ENCODE data around the gene NDUFS7. TPM values are rescaled to one million over a fixed set of nuclear protein-coding genes. Genes with fewer than 3 reads are reported as not detected.
A peak's percentile ranks its signal among the peaks of the same experiment; 100 is the strongest.

NDUFS7 gene
- total and polyA plus RNA-seq, 9 of the 15 experiments (the other 6 are each of a cell fraction or from before 2014, with no cell fraction given), result 6.0 to 271 (median 60.6) TPM

DNA sequence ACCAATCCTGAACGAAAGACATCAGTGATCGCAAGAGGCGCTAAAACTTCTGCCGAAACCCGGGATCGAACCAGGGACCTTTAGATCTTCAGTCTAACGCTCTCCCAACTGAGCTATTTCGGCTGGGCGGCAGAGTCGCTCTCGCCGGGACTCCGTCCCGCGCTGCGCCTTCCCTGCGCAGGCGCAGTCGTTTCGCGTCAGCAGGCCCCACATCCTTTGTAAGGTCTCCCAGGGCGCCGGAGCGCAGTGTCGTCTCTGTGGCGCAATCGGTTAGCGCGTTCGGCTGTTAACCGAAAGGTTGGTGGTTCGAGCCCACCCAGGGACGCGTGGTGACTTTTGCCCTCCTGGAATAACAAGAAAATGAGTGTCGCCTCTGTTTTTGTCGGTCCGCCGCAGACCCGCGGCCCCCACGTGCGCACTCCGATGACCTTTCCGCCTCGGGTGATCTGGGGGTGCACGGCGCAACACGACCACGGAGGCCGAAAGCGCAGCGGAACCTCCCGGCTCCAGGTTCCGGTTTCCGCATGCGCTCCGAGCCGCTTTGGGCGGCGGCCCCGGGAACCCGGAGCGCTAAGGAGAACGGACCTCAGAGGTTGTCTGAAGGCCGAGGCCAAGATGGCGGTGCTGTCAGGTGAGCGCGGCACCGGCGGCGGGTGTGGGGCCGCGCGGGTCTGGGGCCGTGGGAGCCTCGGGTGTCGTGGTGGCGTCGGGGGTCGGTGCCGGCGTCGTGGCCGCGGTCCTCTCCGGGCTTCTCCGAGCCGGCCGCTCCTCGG is at the start of gene NDUFS7 (continued):
- TF ChIP-seq ZNF780A (CRISPR knock-in tag; IDR thresholded peaks at IDR 0.05) (no peak), SP2 (IDR thresholded peaks at IDR 0.05; ENCODE audit: extremely low read depth, low read depth, low read length, poor library complexity, severe bottlenecking) (no peak), ATF1 (CRISPR knock-in tag; IDR thresholded peaks at IDR 0.05) (peak; percentile 46), ATF1 (tag; IDR thresholded peaks at IDR 0.05) (peak; percentile 94), ZNF24 (IDR thresholded peaks at IDR 0.05) (peak; percentile 82), SRSF3 (IDR thresholded peaks at IDR 0.05; ENCODE audit: insufficient read depth, low read length) (no peak), BMI1 (IDR thresholded peaks at IDR 0.05; ENCODE audit: low read length) (no peak), BDP1 (IDR thresholded peaks at IDR 0.05; ENCODE audit: insufficient read depth, insufficient read length) (peak; percentile 94), SMAD1 (IDR thresholded peaks at IDR 0.05; ENCODE audit: low read depth, low read length, partially characterized antibody) (peak; percentile 64), FOXJ3 (CRISPR knock-in tag; IDR thresholded peaks at IDR 0.05) (no peak), SMAD3 (CRISPR knock-in tag; conservative IDR thresholded peaks at IDR 0.05) (peak; percentile 57; the same call in 1 of the 2 replicates), MEF2A (IDR thresholded peaks at IDR 0.05; ENCODE audit: control insufficient read depth, low read depth, low read length) (peak; percentile 73)
- TF ChIP-seq, protein P1, sequence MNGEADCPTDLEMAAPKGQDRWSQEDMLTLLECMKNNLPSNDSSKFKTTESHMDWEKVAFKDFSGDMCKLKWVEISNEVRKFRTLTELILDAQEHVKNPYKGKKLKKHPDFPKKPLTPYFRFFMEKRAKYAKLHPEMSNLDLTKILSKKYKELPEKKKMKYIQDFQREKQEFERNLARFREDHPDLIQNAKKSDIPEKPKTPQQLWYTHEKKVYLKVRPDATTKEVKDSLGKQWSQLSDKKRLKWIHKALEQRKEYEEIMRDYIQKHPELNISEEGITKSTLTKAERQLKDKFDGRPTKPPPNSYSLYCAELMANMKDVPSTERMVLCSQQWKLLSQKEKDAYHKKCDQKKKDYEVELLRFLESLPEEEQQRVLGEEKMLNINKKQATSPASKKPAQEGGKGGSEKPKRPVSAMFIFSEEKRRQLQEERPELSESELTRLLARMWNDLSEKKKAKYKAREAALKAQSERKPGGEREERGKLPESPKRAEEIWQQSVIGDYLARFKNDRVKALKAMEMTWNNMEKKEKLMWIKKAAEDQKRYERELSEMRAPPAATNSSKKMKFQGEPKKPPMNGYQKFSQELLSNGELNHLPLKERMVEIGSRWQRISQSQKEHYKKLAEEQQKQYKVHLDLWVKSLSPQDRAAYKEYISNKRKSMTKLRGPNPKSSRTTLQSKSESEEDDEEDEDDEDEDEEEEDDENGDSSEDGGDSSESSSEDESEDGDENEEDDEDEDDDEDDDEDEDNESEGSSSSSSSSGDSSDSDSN (IDR thresholded peaks at IDR 0.05; ENCODE audit: borderline replicate concordance in 1 of 2, low read depth in 2 of 2, low read length in 2 of 2), result peak in 1 of 2 experiments; percentile 70; a peak in 2 of 4 replicates
- TF ChIP-seq, protein P2, sequence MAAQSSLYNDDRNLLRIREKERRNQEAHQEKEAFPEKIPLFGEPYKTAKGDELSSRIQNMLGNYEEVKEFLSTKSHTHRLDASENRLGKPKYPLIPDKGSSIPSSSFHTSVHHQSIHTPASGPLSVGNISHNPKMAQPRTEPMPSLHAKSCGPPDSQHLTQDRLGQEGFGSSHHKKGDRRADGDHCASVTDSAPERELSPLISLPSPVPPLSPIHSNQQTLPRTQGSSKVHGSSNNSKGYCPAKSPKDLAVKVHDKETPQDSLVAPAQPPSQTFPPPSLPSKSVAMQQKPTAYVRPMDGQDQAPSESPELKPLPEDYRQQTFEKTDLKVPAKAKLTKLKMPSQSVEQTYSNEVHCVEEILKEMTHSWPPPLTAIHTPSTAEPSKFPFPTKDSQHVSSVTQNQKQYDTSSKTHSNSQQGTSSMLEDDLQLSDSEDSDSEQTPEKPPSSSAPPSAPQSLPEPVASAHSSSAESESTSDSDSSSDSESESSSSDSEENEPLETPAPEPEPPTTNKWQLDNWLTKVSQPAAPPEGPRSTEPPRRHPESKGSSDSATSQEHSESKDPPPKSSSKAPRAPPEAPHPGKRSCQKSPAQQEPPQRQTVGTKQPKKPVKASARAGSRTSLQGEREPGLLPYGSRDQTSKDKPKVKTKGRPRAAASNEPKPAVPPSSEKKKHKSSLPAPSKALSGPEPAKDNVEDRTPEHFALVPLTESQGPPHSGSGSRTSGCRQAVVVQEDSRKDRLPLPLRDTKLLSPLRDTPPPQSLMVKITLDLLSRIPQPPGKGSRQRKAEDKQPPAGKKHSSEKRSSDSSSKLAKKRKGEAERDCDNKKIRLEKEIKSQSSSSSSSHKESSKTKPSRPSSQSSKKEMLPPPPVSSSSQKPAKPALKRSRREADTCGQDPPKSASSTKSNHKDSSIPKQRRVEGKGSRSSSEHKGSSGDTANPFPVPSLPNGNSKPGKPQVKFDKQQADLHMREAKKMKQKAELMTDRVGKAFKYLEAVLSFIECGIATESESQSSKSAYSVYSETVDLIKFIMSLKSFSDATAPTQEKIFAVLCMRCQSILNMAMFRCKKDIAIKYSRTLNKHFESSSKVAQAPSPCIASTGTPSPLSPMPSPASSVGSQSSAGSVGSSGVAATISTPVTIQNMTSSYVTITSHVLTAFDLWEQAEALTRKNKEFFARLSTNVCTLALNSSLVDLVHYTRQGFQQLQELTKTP (IDR thresholded peaks at IDR 0.05; ENCODE audit: low read depth in 1 of 2, partially characterized antibody in 2 of 2), result peak; percentile 42 to 87
- TF ChIP-seq, protein P3, sequence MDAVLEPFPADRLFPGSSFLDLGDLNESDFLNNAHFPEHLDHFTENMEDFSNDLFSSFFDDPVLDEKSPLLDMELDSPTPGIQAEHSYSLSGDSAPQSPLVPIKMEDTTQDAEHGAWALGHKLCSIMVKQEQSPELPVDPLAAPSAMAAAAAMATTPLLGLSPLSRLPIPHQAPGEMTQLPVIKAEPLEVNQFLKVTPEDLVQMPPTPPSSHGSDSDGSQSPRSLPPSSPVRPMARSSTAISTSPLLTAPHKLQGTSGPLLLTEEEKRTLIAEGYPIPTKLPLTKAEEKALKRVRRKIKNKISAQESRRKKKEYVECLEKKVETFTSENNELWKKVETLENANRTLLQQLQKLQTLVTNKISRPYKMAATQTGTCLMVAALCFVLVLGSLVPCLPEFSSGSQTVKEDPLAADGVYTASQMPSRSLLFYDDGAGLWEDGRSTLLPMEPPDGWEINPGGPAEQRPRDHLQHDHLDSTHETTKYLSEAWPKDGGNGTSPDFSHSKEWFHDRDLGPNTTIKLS (IDR thresholded peaks at IDR 0.05; ENCODE audit: borderline replicate concordance, low read depth), result peak; percentile 76
- TF ChIP-seq, protein P4, sequence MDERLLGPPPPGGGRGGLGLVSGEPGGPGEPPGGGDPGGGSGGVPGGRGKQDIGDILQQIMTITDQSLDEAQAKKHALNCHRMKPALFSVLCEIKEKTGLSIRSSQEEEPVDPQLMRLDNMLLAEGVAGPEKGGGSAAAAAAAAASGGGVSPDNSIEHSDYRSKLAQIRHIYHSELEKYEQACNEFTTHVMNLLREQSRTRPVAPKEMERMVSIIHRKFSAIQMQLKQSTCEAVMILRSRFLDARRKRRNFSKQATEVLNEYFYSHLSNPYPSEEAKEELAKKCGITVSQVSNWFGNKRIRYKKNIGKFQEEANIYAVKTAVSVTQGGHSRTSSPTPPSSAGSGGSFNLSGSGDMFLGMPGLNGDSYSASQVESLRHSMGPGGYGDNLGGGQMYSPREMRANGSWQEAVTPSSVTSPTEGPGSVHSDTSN (CRISPR knock-in tag; IDR thresholded peaks at IDR 0.05; ENCODE audit: low read depth), result no peak
- TF ChIP-seq, protein P4 (tag; conservative IDR thresholded peaks at IDR 0.05; ENCODE audit: low read depth), result no peak
